ENCODE measurements around the gene RET. TPM values are rescaled to one million over a fixed set of nuclear protein-coding genes. Genes with fewer than 3 reads are reported as not detected.

Gene RET
- total and polyA plus RNA-seq, 2 experiments from 2014 or later = 0.50 TPM; not detected in 1

DNA sequence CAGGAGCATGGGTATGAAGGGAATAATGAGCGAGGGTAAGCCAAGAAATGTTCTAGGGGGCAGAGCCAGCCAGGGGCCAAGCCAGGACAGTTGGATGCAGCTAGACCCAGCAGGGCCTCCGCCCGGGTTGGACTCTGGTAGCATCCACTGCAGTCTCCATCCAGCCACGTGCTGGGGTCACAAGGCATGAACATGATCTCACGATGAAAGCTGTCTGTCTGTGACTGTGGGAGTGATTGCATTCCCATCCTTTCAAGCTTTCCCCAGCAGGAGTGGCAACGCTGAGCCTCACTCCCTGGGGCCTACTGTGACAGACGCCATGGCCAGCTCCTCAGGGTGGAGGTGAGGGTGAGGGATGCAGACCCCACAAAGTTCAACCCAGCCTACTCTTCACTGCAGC is 47.8 kb upstream of the RET start:
- Histone ChIP-seq H3K4me2 (no peak overlapping the region), H2AFZ (no peak overlapping the region), H3K4me1 (ENCODE audit: insufficient read depth) (peaks cover 5% of the 10 kb centered on the region), H3K27me3 (peaks cover 18% of the 10 kb centered on the region), H3K4me3 (no peak overlapping the region), H3K79me2 (no peaks in the 10 kb centered on the region), H3K36me3 (replicated peaks; ENCODE audit: insufficient read depth, low read depth) (no peaks in the 10 kb centered on the region), H3K9me3 (ENCODE audit: low read depth) (no peaks in the 10 kb centered on the region), H3K27ac (no peak overlapping the region), H4K20me1 (ENCODE audit: insufficient read depth, poor library complexity, severe bottlenecking) (no peaks in the 10 kb centered on the region), H3K9me2 (replicated peaks; ENCODE audit: insufficient read depth) (no peaks in the 10 kb centered on the region)
- TF ChIP-seq EZH2 (IDR thresholded peaks at IDR 0.05; ENCODE audit: borderline replicate concordance) = no peak
- no peak for TF ChIP-seq EZH2phosphoT487 (IDR thresholded peaks at IDR 0.05; ENCODE audit: low read depth, severe bottlenecking, unreplicated experiment)
- no peak for TF ChIP-seq CTCF (IDR thresholded peaks at IDR 0.05; ENCODE audit: poor library complexity)
- no peak for DNase-seq (ENCODE audit: low spot score)
- 89% methylated on average over 6 of the region's 7 CpGs for WGBS (ENCODE audit: low lambda C conversion rate, missing lambda C conversion rate)

DNA sequence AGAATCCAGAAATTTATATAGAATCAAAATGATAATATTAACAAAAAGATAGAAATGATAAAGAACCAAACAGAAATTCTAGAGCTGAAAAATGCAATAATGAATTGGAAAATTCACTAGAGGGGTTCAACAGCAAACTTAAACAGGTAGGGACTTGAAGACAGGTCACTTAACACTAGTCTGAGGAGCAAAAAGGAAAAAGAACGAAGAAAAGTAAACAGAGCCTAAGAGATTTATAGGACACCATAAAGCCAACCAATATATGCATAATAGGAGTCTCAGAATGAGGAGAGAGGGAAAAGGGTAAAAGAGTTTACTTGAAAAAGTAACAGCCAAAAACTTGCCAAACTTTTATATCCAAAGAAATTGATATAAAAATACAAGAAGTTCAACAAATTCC is 44.3 kb upstream of the RET start:
- Histone ChIP-seq H3K27me3 (no peaks in the 10 kb centered on the region), H3K27ac (no peak overlapping the region), H3K4me2 (no peak overlapping the region), H3K4me1 (ENCODE audit: insufficient read depth) (no peaks in the 10 kb centered on the region), H3K9me2 (replicated peaks; ENCODE audit: insufficient read depth) (no peaks in the 10 kb centered on the region), H3K4me3 (no peak overlapping the region), H4K20me1 (ENCODE audit: insufficient read depth, poor library complexity, severe bottlenecking) (no peaks in the 10 kb centered on the region), H3K79me2 (no peaks in the 10 kb centered on the region), H3K36me3 (replicated peaks; ENCODE audit: insufficient read depth, low read depth) (no peaks in the 10 kb centered on the region), H2AFZ (no peak overlapping the region), H3K9me3 (ENCODE audit: low read depth) (no peaks in the 10 kb centered on the region)
- DNase-seq (ENCODE audit: low spot score) = no peak
- no peak for TF ChIP-seq EZH2 (IDR thresholded peaks at IDR 0.05; ENCODE audit: borderline replicate concordance)
- 65% methylated on average over 1 of the region's 1 CpG for WGBS (ENCODE audit: low lambda C conversion rate, missing lambda C conversion rate)

GRCh38 chr10:43035800-43036199 is 41.1 kb upstream of the RET start:
- no peaks in the 10 kb centered on the region for H3K27me3 ChIP-seq

More at GRCh38 chr10:43035800-43036199, 41.1 kb upstream of the RET start:
- no peaks in the 10 kb centered on the region for H4K20me1 ChIP-seq (ENCODE audit: insufficient read depth, poor library complexity, severe bottlenecking)
- H3K4me1 ChIP-seq (ENCODE audit: insufficient read depth) = no peaks in the 10 kb centered on the region
- no peaks in the 10 kb centered on the region for H3K36me3 ChIP-seq (replicated peaks; ENCODE audit: insufficient read depth, low read depth)
- no peaks in the 10 kb centered on the region for H3K9me3 ChIP-seq (ENCODE audit: low read depth)
- no peaks in the 10 kb centered on the region for H3K79me2 ChIP-seq
- no peak for TF ChIP-seq EZH2phosphoT487 (IDR thresholded peaks at IDR 0.05; ENCODE audit: low read depth, severe bottlenecking, unreplicated experiment)
- no peak for TF ChIP-seq CTCF (IDR thresholded peaks at IDR 0.05; ENCODE audit: poor library complexity)
- no peak for TF ChIP-seq EZH2 (IDR thresholded peaks at IDR 0.05; ENCODE audit: borderline replicate concordance)
- no peak overlapping the region for H3K4me3 ChIP-seq
- no peak for DNase-seq (ENCODE audit: low spot score)
- no peak overlapping the region for H2AFZ ChIP-seq
- no peaks in the 10 kb centered on the region for H3K9me2 ChIP-seq (replicated peaks; ENCODE audit: insufficient read depth)
- WGBS (ENCODE audit: low lambda C conversion rate, missing lambda C conversion rate) = 63% methylated on average over 4 of the region's 4 CpGs
- H3K4me2 ChIP-seq = no peak overlapping the region
- H3K27ac ChIP-seq = no peak overlapping the region

All from hepatocyte (in vitro differentiated cells).